WTC11 (cell line): Measurements from ENCODE around the gene RHBDD1. TPM values are rescaled to one million over a fixed set of nuclear protein-coding genes. Genes with fewer than 3 reads are reported as not detected.

Experiments
- ATAC-seq: fragments of 200-7000 bp; cut with Tn5 transposase; 2 replicates; pipeline ENCODE4 v1.10.0; 2021; ENCODE audit warnings: mild to moderate bottlenecking, moderate library complexity
- CTCF ChIA-PET: fragments of 300-600 bp; sonication (Branson Sonifier 250); formaldehyde crosslinking; loops from one replicate; lab custom pipeline; 2021; ENCODE audit warnings: antibody characterized with exemption; lab: Charles Lee
- POLR2A ChIA-PET: fragments of 350-600 bp; sonication (Branson Sonifier 250); formaldehyde crosslinking; loops from one replicate; lab custom pipeline; 2021; ENCODE audit warnings: antibody characterized with exemption; lab: Charles Lee
- DNase-seq: peaks from one replicate; pipeline ENCODE4 v3.0.0; 2021; ENCODE audit warnings: low spot score
- H3K27ac Mint-ChIP-seq: 2 replicates; pipeline ENCODE4 v1.8.0; 2021; ENCODE audit warnings: mixed read lengths
- H3K27me3 Mint-ChIP-seq: 2 replicates; pipeline ENCODE4 v1.8.0; 2021; ENCODE audit warnings: low read depth, mild to moderate bottlenecking, moderate library complexity, mixed read lengths
- H3K36me3 Mint-ChIP-seq: 2 replicates; pipeline ENCODE4 v1.8.0; 2021; ENCODE audit warnings: mixed read lengths
- H3K4me1 Mint-ChIP-seq: 2 replicates; pipeline ENCODE4 v1.8.0; 2022; ENCODE audit warnings: mixed read lengths
- H3K4me3 Mint-ChIP-seq: 2 replicates; pipeline ENCODE4 v1.8.0; 2021; ENCODE audit warnings: mild to moderate bottlenecking, moderate library complexity, mixed read lengths
- H3K9me3 Mint-ChIP-seq: 2 replicates; pipeline ENCODE4 v1.8.0; 2021; ENCODE audit warnings: mixed read lengths
- AFF4 ChIP-seq: sonication (generic); formaldehyde crosslinking; IDR thresholded peaks from 2 replicates; pipeline ENCODE4 v1.8.1; 2023; ENCODE audit warnings: mild to moderate bottlenecking, missing genetic modification reagents, borderline replicate concordance
- ATF2 ChIP-seq: sonication (generic); formaldehyde crosslinking; IDR thresholded peaks from 2 replicates; pipeline ENCODE4 v1.8.1; 2022; ENCODE audit warnings: low read depth, missing genetic modification reagents, borderline replicate concordance
- CREM ChIP-seq: sonication (generic); formaldehyde crosslinking; IDR thresholded peaks from 2 replicates; pipeline ENCODE4 v1.8.1; 2022; ENCODE audit warnings: mild to moderate bottlenecking, missing genetic modification reagents, moderate library complexity
- FOXP4 ChIP-seq: sonication (generic); formaldehyde crosslinking; IDR thresholded peaks from 2 replicates; pipeline ENCODE4 v1.8.0; 2022; ENCODE audit warnings: mild to moderate bottlenecking, missing genetic modification reagents
- MXD4 ChIP-seq: fragments of 250-450 bp; sonication (Bioruptor Pico); IDR thresholded peaks from 2 replicates; pipeline ENCODE4 v1.8.0; 2021; ENCODE audit warnings: mild to moderate bottlenecking, moderate library complexity, borderline replicate concordance
- OVOL2 ChIP-seq: fragments of 250-450 bp; sonication (Bioruptor Pico); IDR thresholded peaks from 2 replicates; pipeline ENCODE4 v1.9.0; 2021; ENCODE audit warnings: mild to moderate bottlenecking, borderline replicate concordance
- USF2 ChIP-seq: sonication (generic); formaldehyde crosslinking; IDR thresholded peaks from 2 replicates; pipeline ENCODE4 v1.8.1; 2023; ENCODE audit warnings: mild to moderate bottlenecking, missing genetic modification reagents, moderate library complexity
- ZNF317 ChIP-seq: sonication (generic); formaldehyde crosslinking; IDR thresholded peaks from 2 replicates; pipeline ENCODE4 v1.8.1; 2023; ENCODE audit warnings: low read depth, mild to moderate bottlenecking, moderate library complexity, missing genetic modification reagents, borderline replicate concordance
- ZNF396 ChIP-seq: fragments of 250-450 bp; sonication (Bioruptor Pico); IDR thresholded peaks from 2 replicates; pipeline ENCODE4 v1.8.0; 2021; ENCODE audit warnings: mild to moderate bottlenecking, moderate library complexity, borderline replicate concordance
- ZNF425 ChIP-seq: fragments of 250-450 bp; sonication (Bioruptor Pico); conservative IDR thresholded peaks from 2 replicates; pipeline ENCODE4 v1.9.0; 2021; ENCODE audit warnings: mild to moderate bottlenecking
- total RNA-seq: library from RNA; stranded (reverse); gene quantifications from 3 replicates; pipeline ENCODE4 v1.2.3, GENCODE V29; 2021
- TF ChIP-seq, protein P1 (sequence below): sonication (generic); formaldehyde crosslinking; IDR thresholded peaks from 2 replicates; pipeline ENCODE4 v1.8.0; 2022; ENCODE audit warnings: missing genetic modification reagents
- TF ChIP-seq, protein P2 (sequence below): sonication (generic); formaldehyde crosslinking; IDR thresholded peaks from 2 replicates; pipeline ENCODE4 v1.8.0; 2022; ENCODE audit warnings: mild to moderate bottlenecking, missing genetic modification reagents
- TF ChIP-seq, protein P3 (sequence below): fragments of 250-450 bp; sonication (Bioruptor Pico); IDR thresholded peaks from 2 replicates; pipeline ENCODE4 v1.9.0; 2021; ENCODE audit warnings: mild to moderate bottlenecking
- TF ChIP-seq, protein P4 (sequence below): sonication (generic); formaldehyde crosslinking; IDR thresholded peaks from 2 replicates; pipeline ENCODE4 v1.8.1; 2023; ENCODE audit warnings: mild to moderate bottlenecking, missing genetic modification reagents, moderate library complexity

RHBDD1 gene
- total RNA-seq, 1 experiment from 2014 or later: 25.7 TPM

DNA sequence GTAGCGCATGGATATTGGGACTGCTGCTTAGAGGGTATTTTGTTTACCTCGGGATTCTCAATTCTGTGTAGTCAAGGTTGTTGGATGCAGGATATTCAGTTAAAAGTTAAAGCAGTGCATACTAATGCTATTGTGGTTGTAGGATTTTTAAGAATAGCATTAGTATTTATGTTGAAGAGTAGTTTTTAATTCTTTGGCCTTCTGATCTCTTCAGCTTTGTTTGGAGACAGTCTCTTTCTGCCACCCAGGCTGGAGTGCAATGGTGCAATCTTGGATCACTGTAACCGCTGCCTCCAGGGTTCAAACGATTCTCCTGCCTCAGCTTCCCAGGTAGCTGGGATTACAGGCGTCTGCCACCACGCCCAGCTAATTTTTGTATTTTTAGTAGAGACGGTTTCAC is 1.5 kb downstream of the RHBDD1 start (continued):
- no peak for TF ChIP-seq ZNF317 (CRISPR knock-in tag)
- TF ChIP-seq, protein P1, sequence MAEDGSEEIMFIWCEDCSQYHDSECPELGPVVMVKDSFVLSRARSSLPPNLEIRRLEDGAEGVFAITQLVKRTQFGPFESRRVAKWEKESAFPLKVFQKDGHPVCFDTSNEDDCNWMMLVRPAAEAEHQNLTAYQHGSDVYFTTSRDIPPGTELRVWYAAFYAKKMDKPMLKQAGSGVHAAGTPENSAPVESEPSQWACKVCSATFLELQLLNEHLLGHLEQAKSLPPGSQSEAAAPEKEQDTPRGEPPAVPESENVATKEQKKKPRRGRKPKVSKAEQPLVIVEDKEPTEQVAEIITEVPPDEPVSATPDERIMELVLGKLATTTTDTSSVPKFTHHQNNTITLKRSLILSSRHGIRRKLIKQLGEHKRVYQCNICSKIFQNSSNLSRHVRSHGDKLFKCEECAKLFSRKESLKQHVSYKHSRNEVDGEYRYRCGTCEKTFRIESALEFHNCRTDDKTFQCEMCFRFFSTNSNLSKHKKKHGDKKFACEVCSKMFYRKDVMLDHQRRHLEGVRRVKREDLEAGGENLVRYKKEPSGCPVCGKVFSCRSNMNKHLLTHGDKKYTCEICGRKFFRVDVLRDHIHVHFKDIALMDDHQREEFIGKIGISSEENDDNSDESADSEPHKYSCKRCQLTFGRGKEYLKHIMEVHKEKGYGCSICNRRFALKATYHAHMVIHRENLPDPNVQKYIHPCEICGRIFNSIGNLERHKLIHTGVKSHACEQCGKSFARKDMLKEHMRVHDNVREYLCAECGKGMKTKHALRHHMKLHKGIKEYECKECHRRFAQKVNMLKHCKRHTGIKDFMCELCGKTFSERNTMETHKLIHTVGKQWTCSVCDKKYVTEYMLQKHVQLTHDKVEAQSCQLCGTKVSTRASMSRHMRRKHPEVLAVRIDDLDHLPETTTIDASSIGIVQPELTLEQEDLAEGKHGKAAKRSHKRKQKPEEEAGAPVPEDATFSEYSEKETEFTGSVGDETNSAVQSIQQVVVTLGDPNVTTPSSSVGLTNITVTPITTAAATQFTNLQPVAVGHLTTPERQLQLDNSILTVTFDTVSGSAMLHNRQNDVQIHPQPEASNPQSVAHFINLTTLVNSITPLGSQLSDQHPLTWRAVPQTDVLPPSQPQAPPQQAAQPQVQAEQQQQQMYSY (CRISPR knock-in tag): no peak
- no peak for TF ChIP-seq ZNF396 (CRISPR knock-in tag)
- TF ChIP-seq FOXP4 (CRISPR knock-in tag): no peak
- TF ChIP-seq, protein P2, sequence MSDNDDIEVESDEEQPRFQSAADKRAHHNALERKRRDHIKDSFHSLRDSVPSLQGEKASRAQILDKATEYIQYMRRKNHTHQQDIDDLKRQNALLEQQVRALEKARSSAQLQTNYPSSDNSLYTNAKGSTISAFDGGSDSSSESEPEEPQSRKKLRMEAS (CRISPR knock-in tag): no peak

GRCh38 chr2:226837787-226838603 is 2.1 kb downstream of the RHBDD1 start:
- Mint-ChIP-seq H3K4me3 (peak overlapping the region; percentile 1; the same call in 1 of the 2 replicates), H3K36me3 (peaks cover 19% of the 10 kb centered on the region), H3K27me3 (peaks cover 11% of the 10 kb centered on the region), H3K4me1 (peaks cover 13% of the 10 kb centered on the region), H3K9me3 (peaks cover 12% of the 10 kb centered on the region), H3K27ac (no peak overlapping the region)
- POLR2A ChIA-PET: no interaction called here
- DNase-seq (no peak), ATAC-seq (no peak)
- CTCF ChIA-PET: no interaction called here
- no peak for TF ChIP-seq MXD4 (CRISPR knock-in tag)
- TF ChIP-seq FOXP4 (CRISPR knock-in tag): no peak
- TF ChIP-seq USF2 (CRISPR knock-in tag): no peak
- no peak for TF ChIP-seq AFF4
- TF ChIP-seq, protein P3, sequence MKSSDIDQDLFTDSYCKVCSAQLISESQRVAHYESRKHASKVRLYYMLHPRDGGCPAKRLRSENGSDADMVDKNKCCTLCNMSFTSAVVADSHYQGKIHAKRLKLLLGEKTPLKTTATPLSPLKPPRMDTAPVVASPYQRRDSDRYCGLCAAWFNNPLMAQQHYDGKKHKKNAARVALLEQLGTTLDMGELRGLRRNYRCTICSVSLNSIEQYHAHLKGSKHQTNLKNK (CRISPR knock-in tag): no peak
- TF ChIP-seq ZNF396 (CRISPR knock-in tag): no peak
- no peak for TF ChIP-seq OVOL2 (CRISPR knock-in tag)
- no peak for TF ChIP-seq CREM (CRISPR knock-in tag)
- no peak for TF ChIP-seq ZNF425 (CRISPR knock-in tag)
- TF ChIP-seq ATF2 (CRISPR knock-in tag): no peak
- TF ChIP-seq, protein P4, sequence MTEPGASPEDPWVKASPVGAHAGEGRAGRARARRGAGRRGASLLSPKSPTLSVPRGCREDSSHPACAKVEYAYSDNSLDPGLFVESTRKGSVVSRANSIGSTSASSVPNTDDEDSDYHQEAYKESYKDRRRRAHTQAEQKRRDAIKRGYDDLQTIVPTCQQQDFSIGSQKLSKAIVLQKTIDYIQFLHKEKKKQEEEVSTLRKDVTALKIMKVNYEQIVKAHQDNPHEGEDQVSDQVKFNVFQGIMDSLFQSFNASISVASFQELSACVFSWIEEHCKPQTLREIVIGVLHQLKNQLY: no peak
